PC-9 (cell line): ENCODE results near the gene FGB.

ENCODE experiments used
- EZH2 ChIP-seq: fragments of 200-600 bp; sonication (generic); IDR thresholded peaks from 2 replicates; pipeline ENCODE4 v1.8.0; 2017; ENCODE audit warnings: antibody characterized with exemption, low read depth
- TF ChIP-seq, protein P1 (sequence below): fragments of 200-600 bp; sonication (generic); conservative IDR thresholded peaks from 2 replicates; pipeline ENCODE4 v1.6.1; 2017; ENCODE audit warnings: mixed run types, antibody characterized with exemption, mild to moderate bottlenecking, moderate library complexity

DNA sequence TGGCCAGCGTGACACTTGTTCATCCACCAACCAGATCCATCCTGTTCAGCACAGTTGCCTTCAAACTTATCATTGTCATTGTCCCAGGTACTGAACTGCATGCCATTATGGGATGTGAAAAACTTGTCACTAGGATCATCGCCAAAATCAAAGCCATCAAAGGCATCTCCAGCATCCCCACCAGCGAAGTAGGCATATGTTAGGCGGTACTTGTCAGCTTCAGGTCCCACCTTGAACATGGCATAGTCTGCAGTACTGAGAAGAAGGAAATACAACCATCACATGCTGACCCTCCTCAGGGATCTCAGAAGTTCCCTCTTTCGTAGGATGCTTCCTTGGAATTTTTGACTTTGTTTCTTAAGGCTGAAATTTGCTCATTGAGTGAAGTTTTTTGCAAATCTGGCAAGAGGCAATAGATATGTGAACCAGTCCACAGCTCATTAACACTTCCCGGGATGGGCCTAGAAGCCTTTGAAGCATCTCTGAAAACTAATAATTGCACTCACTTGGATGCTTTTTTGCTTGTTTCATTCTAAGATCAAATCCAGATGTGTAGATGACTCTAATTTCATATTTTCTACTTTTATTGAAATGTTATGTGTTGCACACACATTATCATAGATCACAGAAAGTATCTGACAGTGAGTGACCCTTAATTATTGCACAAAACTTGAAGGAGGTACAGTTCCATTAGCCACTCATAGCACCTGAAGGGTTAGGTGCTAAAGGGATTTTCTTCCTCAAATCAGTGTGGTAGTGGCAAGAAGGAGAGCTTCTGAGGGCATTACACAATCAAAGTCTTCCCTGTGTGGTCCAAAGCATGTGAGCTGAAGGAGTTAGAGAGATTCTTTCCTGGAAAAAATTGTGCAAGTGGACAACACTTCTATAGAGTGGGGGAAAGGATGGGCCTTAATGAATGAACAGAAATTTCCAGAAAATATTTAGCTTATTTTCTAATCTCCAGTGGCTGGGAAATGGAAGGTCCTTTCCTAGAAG is 44.2 kb downstream of the FGB start:
- TF ChIP-seq, protein P1, sequence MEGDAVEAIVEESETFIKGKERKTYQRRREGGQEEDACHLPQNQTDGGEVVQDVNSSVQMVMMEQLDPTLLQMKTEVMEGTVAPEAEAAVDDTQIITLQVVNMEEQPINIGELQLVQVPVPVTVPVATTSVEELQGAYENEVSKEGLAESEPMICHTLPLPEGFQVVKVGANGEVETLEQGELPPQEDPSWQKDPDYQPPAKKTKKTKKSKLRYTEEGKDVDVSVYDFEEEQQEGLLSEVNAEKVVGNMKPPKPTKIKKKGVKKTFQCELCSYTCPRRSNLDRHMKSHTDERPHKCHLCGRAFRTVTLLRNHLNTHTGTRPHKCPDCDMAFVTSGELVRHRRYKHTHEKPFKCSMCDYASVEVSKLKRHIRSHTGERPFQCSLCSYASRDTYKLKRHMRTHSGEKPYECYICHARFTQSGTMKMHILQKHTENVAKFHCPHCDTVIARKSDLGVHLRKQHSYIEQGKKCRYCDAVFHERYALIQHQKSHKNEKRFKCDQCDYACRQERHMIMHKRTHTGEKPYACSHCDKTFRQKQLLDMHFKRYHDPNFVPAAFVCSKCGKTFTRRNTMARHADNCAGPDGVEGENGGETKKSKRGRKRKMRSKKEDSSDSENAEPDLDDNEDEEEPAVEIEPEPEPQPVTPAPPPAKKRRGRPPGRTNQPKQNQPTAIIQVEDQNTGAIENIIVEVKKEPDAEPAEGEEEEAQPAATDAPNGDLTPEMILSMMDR, result no peak
- TF ChIP-seq EZH2, result no peak
